ENCODE measurements around the gene FGFR4.
"Not testable (repeated sequence)": the region's sequence is repeated elsewhere in the genome, so short reads cannot be mapped to it uniquely, and the experiment has no call there.

Gene FGFR4

DNA sequence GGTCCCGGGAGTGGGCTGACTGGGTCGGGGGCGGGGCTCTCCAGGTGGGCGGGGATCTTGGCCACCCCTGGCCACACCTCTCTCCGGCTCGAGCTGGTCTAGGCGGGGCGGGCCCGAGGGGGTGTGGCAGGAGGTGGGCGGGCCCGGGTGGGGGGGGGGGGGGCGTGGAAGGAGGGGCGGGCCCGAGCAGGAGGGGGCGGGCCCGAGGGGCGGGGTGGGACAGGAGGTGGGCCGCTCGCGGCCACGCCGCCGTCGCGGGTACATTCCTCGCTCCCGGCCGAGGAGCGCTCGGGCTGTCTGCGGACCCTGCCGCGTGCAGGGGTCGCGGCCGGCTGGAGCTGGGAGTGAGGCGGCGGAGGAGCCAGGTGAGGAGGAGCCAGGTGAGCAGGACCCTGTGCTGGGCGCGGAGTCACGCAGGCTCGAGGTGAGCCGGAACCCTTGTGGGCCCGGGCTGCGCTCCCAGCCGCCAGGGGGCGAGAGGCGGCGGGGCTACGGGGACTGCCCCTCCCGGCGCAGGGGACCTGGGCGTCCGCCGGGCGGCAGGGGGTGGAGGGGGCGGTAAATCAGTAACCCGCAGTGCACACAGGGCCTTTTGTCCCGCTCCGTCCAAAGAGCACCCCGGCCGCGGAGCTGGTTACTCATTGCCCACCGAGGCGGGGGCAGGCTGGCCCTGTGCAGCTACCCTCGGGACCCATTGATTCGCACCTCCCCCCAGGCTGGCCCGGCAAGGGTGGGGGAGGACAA lies at the start of gene FGFR4:
FGFR4 (plus strand) TSS at position 262 of the 744 bp plus-strand sequence. CDS start 2,688 bp downstream, outside the sequence.
- Histone ChIP-seq H3K9me3 (ENCODE audit: control insufficient read depth, insufficient read depth, low read length) (no peaks in the 10 kb centered on the region), H3K36me3 (ENCODE audit: control insufficient read depth, insufficient read depth, low read length) (peaks cover 19% of the 10 kb centered on the region), H3K4me3 (ENCODE audit: low read depth, low read length) (peak within 1 kb of the TSS; percentile 68), H3K27me3 (ENCODE audit: control insufficient read depth, insufficient read depth, low read length) (no peaks in the 10 kb centered on the region), H3K4me1 (ENCODE audit: control insufficient read depth, insufficient read depth, low read length) (peaks cover 4% of the 10 kb centered on the region), H3K9ac (ENCODE audit: low read depth, low read length) (peak within 1 kb of the TSS; percentile 54)

DNA sequence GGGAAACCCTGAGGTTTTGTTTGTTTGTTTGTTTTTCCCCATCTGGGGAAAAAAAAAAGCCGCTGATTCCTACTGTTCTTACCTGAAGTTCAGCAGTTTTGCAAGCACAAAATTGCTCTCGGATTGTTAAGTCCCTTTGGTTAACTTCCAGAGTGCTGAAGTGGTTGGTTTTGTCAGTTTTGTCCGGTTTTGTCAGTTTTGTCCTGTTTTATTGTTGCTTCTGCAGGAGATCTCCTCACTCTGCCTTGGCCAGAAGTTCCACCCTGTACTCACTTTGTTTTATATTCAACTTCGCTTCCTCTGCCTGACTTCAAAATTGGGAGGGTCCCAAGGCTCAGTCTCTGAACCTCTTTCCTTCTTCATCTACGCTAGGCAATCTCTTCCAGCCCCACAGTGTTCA lies 49.8 kb upstream of the FGFR4 start:
- Histone ChIP-seq H3K27me3 (ENCODE audit: control insufficient read depth, insufficient read depth, low read length) (no peaks in the 10 kb centered on the region), H3K4me3 (ENCODE audit: low read depth, low read length) (no peak overlapping the region), H3K4me1 (ENCODE audit: control insufficient read depth, insufficient read depth, low read length) (peaks cover 6% of the 10 kb centered on the region), H3K9ac (ENCODE audit: low read depth, low read length) (no peak overlapping the region), H3K9me3 (ENCODE audit: control insufficient read depth, insufficient read depth, low read length) (no peaks in the 10 kb centered on the region), H3K36me3 (ENCODE audit: control insufficient read depth, insufficient read depth, low read length) (peaks cover 8% of the 10 kb centered on the region)

DNA sequence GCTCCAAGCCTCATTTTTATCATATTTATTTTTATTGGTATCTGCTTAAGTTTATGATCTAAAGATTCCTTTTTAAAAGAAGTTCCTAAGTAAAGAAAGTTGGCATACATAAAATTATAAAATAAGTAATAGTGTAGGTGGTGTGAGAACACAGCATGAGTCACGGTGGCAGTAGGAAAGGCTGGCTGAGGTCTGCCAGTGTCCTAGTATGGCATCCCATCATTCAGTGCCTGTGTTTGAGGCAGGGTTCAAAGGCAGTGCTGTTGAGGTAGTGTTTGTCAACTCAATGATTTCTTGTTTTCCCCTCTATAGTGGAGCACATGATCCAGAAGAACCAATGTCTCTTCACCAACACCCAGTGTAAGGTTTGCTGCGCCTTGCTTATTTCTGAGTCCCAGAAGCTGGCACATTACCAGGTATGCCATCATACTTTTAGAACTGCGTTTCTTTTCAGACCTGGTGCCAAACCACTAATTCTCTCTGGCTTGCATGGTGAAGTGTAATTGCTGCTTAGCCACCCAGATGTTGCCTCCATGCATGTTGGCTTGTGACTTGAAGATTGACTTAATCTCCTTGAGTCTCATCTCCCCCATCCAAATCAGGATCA lies 45.8 kb upstream of the FGFR4 start:
- peaks cover 6% of the 10 kb centered on the region for H3K4me1 ChIP-seq (ENCODE audit: control insufficient read depth, insufficient read depth, low read length)
- no peaks in the 10 kb centered on the region for H3K9me3 ChIP-seq (ENCODE audit: control insufficient read depth, insufficient read depth, low read length)
- no peak overlapping the region for H3K9ac ChIP-seq (ENCODE audit: low read depth, low read length)
- peaks cover 19% of the 10 kb centered on the region for H3K36me3 ChIP-seq (ENCODE audit: control insufficient read depth, insufficient read depth, low read length)
- no peak overlapping the region for H3K4me3 ChIP-seq (ENCODE audit: low read depth, low read length)
- no peaks in the 10 kb centered on the region for H3K27me3 ChIP-seq (ENCODE audit: control insufficient read depth, insufficient read depth, low read length)

DNA sequence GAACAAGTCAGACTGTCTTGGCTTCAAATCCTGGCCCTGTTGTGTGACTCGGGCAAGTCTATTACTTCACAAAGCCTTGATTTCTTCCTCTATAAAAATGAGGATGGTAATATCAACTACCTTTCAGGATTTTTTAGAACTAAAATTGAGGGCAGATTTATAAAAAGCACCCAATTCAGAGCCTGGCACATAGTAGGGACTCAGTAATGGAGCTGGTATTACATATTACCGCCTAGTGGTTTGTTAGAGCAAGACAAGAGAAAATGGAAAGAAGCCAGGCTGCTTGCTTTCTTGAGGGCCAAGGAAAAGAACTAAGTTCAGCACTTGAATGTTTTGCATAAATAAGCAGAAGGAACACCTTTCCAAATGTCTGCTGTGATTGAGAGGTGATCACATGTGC lies 44.8 kb upstream of the FGFR4 start:
- Histone ChIP-seq H3K9ac (ENCODE audit: low read depth, low read length) (no peak overlapping the region), H3K27me3 (ENCODE audit: control insufficient read depth, insufficient read depth, low read length) (no peaks in the 10 kb centered on the region), H3K36me3 (ENCODE audit: control insufficient read depth, insufficient read depth, low read length) (peaks cover 19% of the 10 kb centered on the region), H3K4me3 (ENCODE audit: low read depth, low read length) (no peak overlapping the region), H3K9me3 (ENCODE audit: control insufficient read depth, insufficient read depth, low read length) (no peaks in the 10 kb centered on the region), H3K4me1 (ENCODE audit: control insufficient read depth, insufficient read depth, low read length) (no peaks in the 10 kb centered on the region)

DNA sequence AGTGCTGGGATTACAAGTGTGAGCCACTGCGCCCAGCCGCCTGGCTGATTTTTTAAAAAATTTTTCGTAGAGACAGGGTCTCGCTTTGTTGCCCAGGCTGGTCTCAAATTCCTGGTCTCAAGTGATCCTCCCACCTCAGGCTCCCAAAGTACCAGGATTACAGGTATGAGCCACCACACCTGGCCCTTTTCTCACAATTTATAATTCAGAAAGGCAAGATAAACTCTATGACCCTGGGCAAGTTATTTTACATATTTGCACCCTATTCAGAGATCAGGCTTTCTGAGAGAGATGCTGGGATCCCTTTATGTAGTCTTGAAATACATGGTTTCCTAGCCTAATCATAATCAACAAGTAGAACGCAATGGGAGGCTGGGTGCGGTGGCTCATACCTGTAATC lies 43.6 kb upstream of the FGFR4 start:
- peaks cover 19% of the 10 kb centered on the region for H3K36me3 ChIP-seq (ENCODE audit: control insufficient read depth, insufficient read depth, low read length)

DNA sequence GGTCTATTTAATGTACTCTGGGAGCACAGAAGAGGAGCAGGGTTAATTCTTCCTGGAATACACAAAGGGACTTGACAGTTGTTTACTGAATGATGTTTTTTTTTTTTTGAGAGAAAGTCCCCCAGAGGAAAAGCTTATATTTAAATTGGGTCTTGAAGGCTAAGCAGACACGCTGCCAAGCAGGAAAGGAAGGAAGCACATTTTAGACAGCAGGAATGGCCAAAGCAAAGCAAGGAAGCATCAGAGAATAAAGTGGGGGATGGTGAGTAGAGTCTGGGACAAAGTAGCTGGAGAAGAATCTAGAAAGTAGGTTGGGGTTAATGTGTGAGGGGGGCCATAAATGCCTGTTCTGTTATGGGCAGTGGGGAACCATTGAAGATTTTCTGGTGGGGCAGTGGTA lies 42.8 kb upstream of the FGFR4 start:
- Histone ChIP-seq H3K9ac (ENCODE audit: low read depth, low read length) (no peak overlapping the region), H3K36me3 (ENCODE audit: control insufficient read depth, insufficient read depth, low read length) (peaks cover 23% of the 10 kb centered on the region), H3K4me3 (ENCODE audit: low read depth, low read length) (no peak overlapping the region), H3K27me3 (ENCODE audit: control insufficient read depth, insufficient read depth, low read length) (no peaks in the 10 kb centered on the region), H3K9me3 (ENCODE audit: control insufficient read depth, insufficient read depth, low read length) (no peaks in the 10 kb centered on the region), H3K4me1 (ENCODE audit: control insufficient read depth, insufficient read depth, low read length) (no peaks in the 10 kb centered on the region)

More for the DNA sequence above, 43.6 kb upstream of the FGFR4 start:
- Histone ChIP-seq H3K9me3 (ENCODE audit: control insufficient read depth, insufficient read depth, low read length) (no peaks in the 10 kb centered on the region), H3K4me1 (ENCODE audit: control insufficient read depth, insufficient read depth, low read length) (no peaks in the 10 kb centered on the region), H3K4me3 (ENCODE audit: low read depth, low read length) (no peak overlapping the region), H3K9ac (ENCODE audit: low read depth, low read length) (no peak overlapping the region), H3K27me3 (ENCODE audit: control insufficient read depth, insufficient read depth, low read length) (no peaks in the 10 kb centered on the region)

DNA sequence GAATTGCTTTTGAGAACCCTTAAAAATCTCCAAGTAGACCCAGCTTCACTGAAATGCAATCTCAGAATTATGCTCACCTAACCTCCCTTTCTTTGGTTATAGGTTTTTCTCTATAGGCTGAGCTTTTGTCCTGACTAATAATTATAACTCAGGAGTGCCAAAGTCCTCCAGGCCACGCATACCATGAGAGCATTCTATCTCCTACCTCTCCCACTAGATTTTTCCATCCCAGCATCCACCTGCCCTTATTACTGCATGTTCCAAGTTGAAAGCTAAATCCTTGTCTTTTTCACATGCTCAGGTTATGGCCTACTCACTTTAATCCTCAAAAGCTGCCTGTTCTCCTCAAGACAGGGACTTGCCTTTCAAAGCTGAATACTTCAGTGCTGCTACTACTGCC lies 42.1 kb upstream of the FGFR4 start:
- H3K4me1 ChIP-seq (ENCODE audit: control insufficient read depth, insufficient read depth, low read length): no peaks in the 10 kb centered on the region
- no peak overlapping the region for H3K4me3 ChIP-seq (ENCODE audit: low read depth, low read length)
- H3K9me3 ChIP-seq (ENCODE audit: control insufficient read depth, insufficient read depth, low read length): no peaks in the 10 kb centered on the region
- peaks cover 25% of the 10 kb centered on the region for H3K36me3 ChIP-seq (ENCODE audit: control insufficient read depth, insufficient read depth, low read length)
- H3K27me3 ChIP-seq (ENCODE audit: control insufficient read depth, insufficient read depth, low read length): no peaks in the 10 kb centered on the region
- H3K9ac ChIP-seq (ENCODE audit: low read depth, low read length): no peak overlapping the region

DNA sequence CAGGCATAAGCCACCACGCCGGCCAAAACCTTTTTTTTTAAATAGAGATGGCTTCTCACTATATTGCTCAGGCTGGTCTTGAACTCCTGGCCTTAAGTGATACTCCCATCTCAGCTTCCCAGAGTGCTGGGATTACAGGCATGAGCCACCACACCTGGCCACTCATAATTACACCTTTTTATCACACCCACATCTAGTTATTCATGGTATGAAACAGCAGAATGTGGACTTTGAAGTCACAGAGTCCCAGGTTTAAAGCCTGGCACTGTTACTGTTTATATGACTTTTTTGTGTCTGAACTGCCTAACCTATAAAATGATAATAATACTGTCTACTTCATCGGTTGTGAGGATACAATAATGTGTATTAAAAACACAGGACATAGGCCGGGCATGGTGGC lies 41.1 kb upstream of the FGFR4 start:
- Histone ChIP-seq H3K36me3 (ENCODE audit: control insufficient read depth, insufficient read depth, low read length) (peaks cover 26% of the 10 kb centered on the region), H3K9me3 (ENCODE audit: control insufficient read depth, insufficient read depth, low read length) (no peaks in the 10 kb centered on the region), H3K4me3 (ENCODE audit: low read depth, low read length) (no peak overlapping the region), H3K9ac (ENCODE audit: low read depth, low read length) (no peak overlapping the region), H3K4me1 (ENCODE audit: control insufficient read depth, insufficient read depth, low read length) (no peaks in the 10 kb centered on the region), H3K27me3 (ENCODE audit: control insufficient read depth, insufficient read depth, low read length) (no peaks in the 10 kb centered on the region)

DNA sequence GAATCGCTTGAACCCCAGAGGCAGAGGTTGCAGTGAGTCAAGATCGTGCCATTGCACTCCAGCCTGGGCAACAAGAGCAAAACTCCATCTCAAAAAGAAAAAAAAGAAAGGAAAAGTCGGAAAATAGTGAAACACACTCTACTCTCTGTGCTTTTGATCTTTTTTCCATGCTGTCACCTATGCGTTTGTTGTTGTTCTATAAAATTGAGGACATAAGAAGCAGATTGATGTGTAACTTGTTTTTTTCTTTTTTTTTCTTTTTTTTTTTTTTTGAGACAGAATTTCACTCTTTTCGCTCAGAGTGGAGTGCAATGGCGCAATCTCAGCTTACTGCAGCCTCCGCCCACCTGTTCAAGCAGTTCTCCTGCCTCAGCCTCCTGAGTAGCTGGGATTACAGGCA lies 38.2 kb upstream of the FGFR4 start:
- not testable (repeated sequence) for H3K9me3 ChIP-seq (ENCODE audit: control insufficient read depth, insufficient read depth, low read length); H3K4me1 ChIP-seq (ENCODE audit: control insufficient read depth, insufficient read depth, low read length); H3K4me3 ChIP-seq (ENCODE audit: low read depth, low read length); H3K9ac ChIP-seq (ENCODE audit: low read depth, low read length); H3K27me3 ChIP-seq (ENCODE audit: control insufficient read depth, insufficient read depth, low read length)
- H3K36me3 ChIP-seq (ENCODE audit: control insufficient read depth, insufficient read depth, low read length): peaks cover 24% of the 10 kb centered on the region

DNA sequence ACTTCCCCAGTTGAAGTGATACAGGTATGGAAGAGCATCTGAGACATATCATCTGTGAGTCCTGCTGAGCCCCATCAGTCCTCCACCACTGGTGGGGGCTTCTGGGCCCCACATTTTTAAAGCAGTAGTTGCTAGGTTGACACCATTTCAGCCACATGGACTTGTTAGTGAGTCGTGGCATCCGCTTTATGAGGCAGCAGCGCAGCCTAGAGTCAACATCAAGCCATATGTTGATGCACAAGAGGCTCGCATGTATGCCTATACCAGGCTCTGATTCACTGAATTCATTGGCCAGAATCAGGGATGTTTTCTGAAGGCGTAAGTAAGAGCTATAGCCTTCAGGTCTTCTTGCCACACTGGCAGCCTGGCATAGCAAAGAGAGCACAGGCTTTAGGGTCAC lies 37.4 kb upstream of the FGFR4 start:
- Histone ChIP-seq H3K9me3 (ENCODE audit: control insufficient read depth, insufficient read depth, low read length) (no peaks in the 10 kb centered on the region), H3K4me3 (ENCODE audit: low read depth, low read length) (no peak overlapping the region), H3K4me1 (ENCODE audit: control insufficient read depth, insufficient read depth, low read length) (no peaks in the 10 kb centered on the region), H3K36me3 (ENCODE audit: control insufficient read depth, insufficient read depth, low read length) (peaks cover 22% of the 10 kb centered on the region), H3K27me3 (ENCODE audit: control insufficient read depth, insufficient read depth, low read length) (no peaks in the 10 kb centered on the region), H3K9ac (ENCODE audit: low read depth, low read length) (no peak overlapping the region)

DNA sequence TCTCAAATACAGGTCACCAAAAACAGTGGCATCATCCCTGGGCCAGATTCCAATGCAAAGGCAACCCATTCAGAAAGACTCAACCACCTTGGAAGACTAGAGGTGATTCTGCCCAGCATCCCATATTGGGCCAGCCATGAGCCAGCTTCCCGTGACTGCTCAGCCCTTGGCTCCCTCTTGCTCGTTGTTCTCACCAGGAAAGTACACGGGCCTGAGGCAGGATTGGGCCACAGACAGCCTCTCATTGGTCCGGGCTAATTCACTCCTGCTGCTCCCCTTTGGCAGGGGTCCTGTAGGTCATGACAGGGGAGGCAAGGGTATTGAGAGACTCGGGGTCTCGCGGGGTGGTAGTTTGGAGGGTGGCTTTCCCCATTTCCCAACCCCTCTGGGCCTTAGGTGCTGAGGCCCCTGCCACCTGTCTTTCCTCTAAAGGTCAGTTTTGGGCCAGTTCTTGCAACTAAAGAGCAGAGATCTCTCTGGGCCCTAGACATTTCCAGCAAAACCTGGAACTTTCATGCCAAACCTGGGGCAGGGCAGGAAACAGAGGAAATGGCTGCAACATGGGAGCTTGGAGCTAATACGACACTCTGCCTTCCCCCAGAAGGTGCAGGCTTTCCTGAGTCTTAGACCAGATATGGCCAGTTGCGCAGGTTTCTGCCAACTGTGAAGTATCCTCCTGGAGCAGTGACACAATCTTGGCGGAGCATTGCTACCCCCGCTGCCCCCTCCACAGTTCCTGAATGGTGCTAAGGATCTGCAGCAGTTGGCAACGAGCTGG lies 22.0 kb upstream of the FGFR4 start:
- H3K4me3 ChIP-seq (ENCODE audit: low read depth, low read length): no peak overlapping the region
- no peaks in the 10 kb centered on the region for H3K9me3 ChIP-seq (ENCODE audit: control insufficient read depth, insufficient read depth, low read length)
- no peaks in the 10 kb centered on the region for H3K4me1 ChIP-seq (ENCODE audit: control insufficient read depth, insufficient read depth, low read length)
- peaks cover 6% of the 10 kb centered on the region for H3K36me3 ChIP-seq (ENCODE audit: control insufficient read depth, insufficient read depth, low read length)
- no peaks in the 10 kb centered on the region for H3K27me3 ChIP-seq (ENCODE audit: control insufficient read depth, insufficient read depth, low read length)
- no peak overlapping the region for H3K9ac ChIP-seq (ENCODE audit: low read depth, low read length)

DNA sequence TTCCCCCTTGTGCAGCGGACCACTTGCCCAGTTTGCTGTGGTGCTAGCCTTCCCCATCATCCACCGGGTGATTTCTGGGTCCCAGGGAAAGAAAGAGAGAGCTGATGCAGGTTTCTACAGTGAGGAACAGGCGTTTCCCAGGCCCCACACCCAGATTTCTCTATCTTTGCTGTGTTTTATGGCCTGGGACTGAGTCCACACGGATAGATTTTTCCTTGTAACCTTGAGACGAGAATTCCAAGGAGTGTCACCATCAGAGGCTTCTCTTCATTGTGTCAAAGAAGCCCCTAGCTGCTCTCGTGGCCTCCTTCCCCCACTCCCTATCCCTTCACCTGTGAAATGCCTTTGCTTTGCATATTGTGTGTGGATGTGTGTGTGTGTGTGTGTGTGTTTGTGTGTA lies 21.2 kb upstream of the FGFR4 start:
- Histone ChIP-seq H3K27me3 (ENCODE audit: control insufficient read depth, insufficient read depth, low read length) (no peaks in the 10 kb centered on the region), H3K9ac (ENCODE audit: low read depth, low read length) (no peak overlapping the region)

More for the DNA sequence above, 21.2 kb upstream of the FGFR4 start:
- Histone ChIP-seq H3K4me1 (ENCODE audit: control insufficient read depth, insufficient read depth, low read length) (no peaks in the 10 kb centered on the region), H3K9me3 (ENCODE audit: control insufficient read depth, insufficient read depth, low read length) (no peaks in the 10 kb centered on the region), H3K4me3 (ENCODE audit: low read depth, low read length) (no peak overlapping the region), H3K36me3 (ENCODE audit: control insufficient read depth, insufficient read depth, low read length) (peaks cover 6% of the 10 kb centered on the region)

All from iPS-15b (cell line).